Measurements from ENCODE around the gene ARL5A.

GRCh38 chr2:151780938-151781337 is 47.3 kb downstream of the ARL5A start:
- TF ChIP-seq, protein P1, sequence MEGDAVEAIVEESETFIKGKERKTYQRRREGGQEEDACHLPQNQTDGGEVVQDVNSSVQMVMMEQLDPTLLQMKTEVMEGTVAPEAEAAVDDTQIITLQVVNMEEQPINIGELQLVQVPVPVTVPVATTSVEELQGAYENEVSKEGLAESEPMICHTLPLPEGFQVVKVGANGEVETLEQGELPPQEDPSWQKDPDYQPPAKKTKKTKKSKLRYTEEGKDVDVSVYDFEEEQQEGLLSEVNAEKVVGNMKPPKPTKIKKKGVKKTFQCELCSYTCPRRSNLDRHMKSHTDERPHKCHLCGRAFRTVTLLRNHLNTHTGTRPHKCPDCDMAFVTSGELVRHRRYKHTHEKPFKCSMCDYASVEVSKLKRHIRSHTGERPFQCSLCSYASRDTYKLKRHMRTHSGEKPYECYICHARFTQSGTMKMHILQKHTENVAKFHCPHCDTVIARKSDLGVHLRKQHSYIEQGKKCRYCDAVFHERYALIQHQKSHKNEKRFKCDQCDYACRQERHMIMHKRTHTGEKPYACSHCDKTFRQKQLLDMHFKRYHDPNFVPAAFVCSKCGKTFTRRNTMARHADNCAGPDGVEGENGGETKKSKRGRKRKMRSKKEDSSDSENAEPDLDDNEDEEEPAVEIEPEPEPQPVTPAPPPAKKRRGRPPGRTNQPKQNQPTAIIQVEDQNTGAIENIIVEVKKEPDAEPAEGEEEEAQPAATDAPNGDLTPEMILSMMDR (conservative IDR thresholded peaks at IDR 0.05; ENCODE audit: low read length): no peak
- TF ChIP-seq EZH2phosphoT487 (IDR thresholded peaks at IDR 0.05; ENCODE audit: borderline replicate concordance, low read depth, low read length): no peak
